Astrocyte (in vitro differentiated cells and primary cell): Measurements from ENCODE around the gene TRHDE. TPM values are rescaled to one million over a fixed set of nuclear protein-coding genes. Genes with fewer than 3 reads are reported as not detected.

Experiments used
- DNase-seq: peaks from one replicate; pipeline ENCODE4 v3.0.0-alpha.2; 2010; ENCODE audit warnings: low read depth
- FAIRE-seq: peaks from 2 replicates; lab custom pipeline; 2011; peaks lifted over from hg19 to GRCh38; lab: Jason Lieb, UNC
- H2AFZ ChIP-seq: 2 replicates; pipeline ENCODE4 v1.6.0; 2012; ENCODE audit warnings: low read depth, low read length, inconsistent platforms
- H3K27ac ChIP-seq: 2 replicates; pipeline ENCODE4 v1.5.1; 2011; ENCODE audit warnings: low read depth, low read length, inconsistent platforms
- H3K27me3 ChIP-seq: 2 replicates; pipeline ENCODE4 v1.6.0; 2011; ENCODE audit warnings: low read length, inconsistent platforms; ENCODE audit not compliant: insufficient read depth
- H3K36me3 ChIP-seq: 2 replicates; pipeline ENCODE4 v1.5.1; 2011; ENCODE audit warnings: low read length, inconsistent platforms; ENCODE audit not compliant: insufficient read depth
- H3K4me1 ChIP-seq: 2 replicates; pipeline ENCODE4 v1.5.1; 2011; ENCODE audit warnings: low read length, inconsistent platforms; ENCODE audit not compliant: insufficient read depth
- H3K4me2 ChIP-seq: 2 replicates; pipeline ENCODE4 v1.6.0; 2012; ENCODE audit warnings: low read length, inconsistent platforms
- H3K4me3 ChIP-seq: 2 replicates; pipeline ENCODE4 v1.5.1; 2011; ENCODE audit warnings: low read depth, mild to moderate bottlenecking, low read length, inconsistent platforms; ENCODE audit not compliant: insufficient read depth
- H3K79me2 ChIP-seq: 2 replicates; pipeline ENCODE4 v1.6.0; 2012; ENCODE audit warnings: mild to moderate bottlenecking, low read length, inconsistent platforms; ENCODE audit not compliant: insufficient read depth
- H3K9ac ChIP-seq: 2 replicates; pipeline ENCODE4 v1.6.0; 2012; ENCODE audit warnings: mild to moderate bottlenecking, low read length, inconsistent platforms
- H3K9me3 ChIP-seq: 2 replicates; pipeline ENCODE4 v1.5.1; 2012; ENCODE audit warnings: low read depth, mild to moderate bottlenecking, low read length, inconsistent platforms; ENCODE audit not compliant: insufficient read depth
- H4K20me1 ChIP-seq: 2 replicates; pipeline ENCODE4 v1.6.0; 2012; ENCODE audit warnings: low read length, inconsistent platforms; ENCODE audit not compliant: insufficient read depth
- H3K27ac Mint-ChIP-seq: one replicate; pipeline ENCODE4 v1.8.0; 2021; ENCODE audit warnings: mild to moderate bottlenecking, mixed read lengths; ENCODE audit not compliant: unreplicated experiment
- H3K27me3 Mint-ChIP-seq: one replicate; pipeline ENCODE4 v1.8.0; 2021; ENCODE audit warnings: low read depth, mixed read lengths; ENCODE audit not compliant: unreplicated experiment
- H3K36me3 Mint-ChIP-seq: one replicate; pipeline ENCODE4 v1.8.0; 2021; ENCODE audit warnings: low read depth, mixed read lengths; ENCODE audit not compliant: unreplicated experiment
- H3K4me1 Mint-ChIP-seq: one replicate; pipeline ENCODE4 v1.8.0; 2021; ENCODE audit warnings: low read depth, mixed read lengths; ENCODE audit not compliant: unreplicated experiment
- H3K4me3 Mint-ChIP-seq: one replicate; pipeline ENCODE4 v1.8.0; 2021; ENCODE audit warnings: mild to moderate bottlenecking, moderate library complexity, mixed read lengths; ENCODE audit not compliant: unreplicated experiment
- H3K9me3 Mint-ChIP-seq: one replicate; pipeline ENCODE4 v1.8.0; 2021; ENCODE audit warnings: mild to moderate bottlenecking, mixed read lengths; ENCODE audit not compliant: unreplicated experiment
- EZH2 ChIP-seq: IDR thresholded peaks from 2 replicates; pipeline ENCODE4 v1.6.1; 2012; ENCODE audit warnings: mild to moderate bottlenecking, low read length, inconsistent platforms; ENCODE audit not compliant: insufficient read depth
- total RNA-seq: library from RNA; stranded (reverse); gene quantifications from 2 replicates; pipeline ENCODE4 v1.2.1, GENCODE V29; 2021
- TF ChIP-seq, protein P1 (sequence below): IDR thresholded peaks from 2 replicates; pipeline ENCODE4 v1.5.1; 2011; ENCODE audit warnings: low read depth, mild to moderate bottlenecking, inconsistent platforms, low read length, moderate library complexity; ENCODE audit not compliant: insufficient read depth

The TRHDE gene
- total RNA-seq, 1 donor from 2014 or later: 1.4 TPM

DNA sequence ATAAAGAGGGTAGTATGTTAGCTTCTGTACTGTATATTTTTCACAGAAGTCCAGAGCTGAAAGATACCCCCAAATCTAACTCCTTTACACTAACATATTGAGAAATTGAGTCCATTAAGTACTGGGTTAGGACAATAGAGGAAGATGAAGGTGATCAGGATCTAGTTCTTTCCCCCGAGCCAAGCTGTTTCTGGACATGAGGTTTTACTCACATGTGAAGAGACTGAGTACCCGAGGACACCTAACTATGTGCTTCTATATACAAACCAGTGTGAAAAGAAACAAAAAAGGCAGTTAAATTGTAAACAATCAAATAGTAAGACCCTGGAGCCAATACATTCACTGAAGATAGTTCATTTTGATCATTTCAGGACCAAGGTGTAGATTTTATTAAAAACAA, 3.8 kb upstream of the TRHDE start:
- Mint-ChIP-seq H3K4me1 (no peaks in the 10 kb centered on the region), H3K9me3 (no peaks in the 10 kb centered on the region), H3K36me3 (no peaks in the 10 kb centered on the region), H3K27me3 (peaks cover 16% of the 10 kb centered on the region), H3K4me3 (no peak overlapping the region), H3K27ac (no peak overlapping the region)
- Histone ChIP-seq H3K36me3 (no peaks in the 10 kb centered on the region), H3K9ac (peak overlapping the region; percentile 26), H3K9me3 (no peaks in the 10 kb centered on the region), H3K79me2 (peaks cover 80% of the 10 kb centered on the region), H4K20me1 (no peaks in the 10 kb centered on the region), H3K27me3 (no peaks in the 10 kb centered on the region), H3K27ac (no peak overlapping the region), H3K4me2 (peak overlapping the region; percentile 96), H3K4me1 (no peaks in the 10 kb centered on the region), H3K4me3 (no peak overlapping the region), H2AFZ (no peak overlapping the region)
- FAIRE-seq (no peak), DNase-seq (no peak)
- TF ChIP-seq, protein P1, sequence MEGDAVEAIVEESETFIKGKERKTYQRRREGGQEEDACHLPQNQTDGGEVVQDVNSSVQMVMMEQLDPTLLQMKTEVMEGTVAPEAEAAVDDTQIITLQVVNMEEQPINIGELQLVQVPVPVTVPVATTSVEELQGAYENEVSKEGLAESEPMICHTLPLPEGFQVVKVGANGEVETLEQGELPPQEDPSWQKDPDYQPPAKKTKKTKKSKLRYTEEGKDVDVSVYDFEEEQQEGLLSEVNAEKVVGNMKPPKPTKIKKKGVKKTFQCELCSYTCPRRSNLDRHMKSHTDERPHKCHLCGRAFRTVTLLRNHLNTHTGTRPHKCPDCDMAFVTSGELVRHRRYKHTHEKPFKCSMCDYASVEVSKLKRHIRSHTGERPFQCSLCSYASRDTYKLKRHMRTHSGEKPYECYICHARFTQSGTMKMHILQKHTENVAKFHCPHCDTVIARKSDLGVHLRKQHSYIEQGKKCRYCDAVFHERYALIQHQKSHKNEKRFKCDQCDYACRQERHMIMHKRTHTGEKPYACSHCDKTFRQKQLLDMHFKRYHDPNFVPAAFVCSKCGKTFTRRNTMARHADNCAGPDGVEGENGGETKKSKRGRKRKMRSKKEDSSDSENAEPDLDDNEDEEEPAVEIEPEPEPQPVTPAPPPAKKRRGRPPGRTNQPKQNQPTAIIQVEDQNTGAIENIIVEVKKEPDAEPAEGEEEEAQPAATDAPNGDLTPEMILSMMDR: no peak
- no peak for TF ChIP-seq EZH2

DNA sequence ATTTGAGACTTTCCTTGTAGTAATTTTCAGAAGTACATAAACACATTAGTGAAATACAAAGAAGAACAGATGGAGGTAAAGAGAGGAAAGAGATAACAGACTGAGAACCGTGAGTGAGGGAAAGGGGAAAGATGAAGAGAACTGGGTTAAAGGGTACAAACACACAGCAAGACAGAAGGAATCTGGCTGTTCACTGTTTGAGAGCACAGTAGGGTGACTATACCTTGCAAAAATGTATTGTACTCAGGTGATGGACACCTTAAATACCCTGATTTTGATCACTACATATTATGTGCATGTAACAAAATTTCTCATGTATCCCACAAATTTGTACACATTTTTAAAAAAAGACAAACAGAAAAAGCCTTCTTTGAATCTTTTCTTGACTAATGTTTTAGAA, 2.7 kb upstream of the TRHDE start:
- no peaks in the 10 kb centered on the region for H3K4me1 Mint-ChIP-seq
- H3K9ac ChIP-seq: peak overlapping the region; percentile 89
- H3K4me3 Mint-ChIP-seq: no peak overlapping the region
- H3K36me3 ChIP-seq: no peaks in the 10 kb centered on the region
- H3K4me3 ChIP-seq: peak overlapping the region; percentile 94
- H3K4me1 ChIP-seq: no peaks in the 10 kb centered on the region
- H3K27me3 Mint-ChIP-seq: peaks cover 25% of the 10 kb centered on the region
- FAIRE-seq: no peak
- H3K27me3 ChIP-seq: no peaks in the 10 kb centered on the region
- no peak overlapping the region for H3K27ac ChIP-seq
- peaks cover 91% of the 10 kb centered on the region for H3K79me2 ChIP-seq
- H3K4me2 ChIP-seq: peak overlapping the region; percentile 96
- H3K36me3 Mint-ChIP-seq: no peaks in the 10 kb centered on the region
- H3K9me3 ChIP-seq: no peaks in the 10 kb centered on the region
- no peak overlapping the region for H2AFZ ChIP-seq
- no peaks in the 10 kb centered on the region for H4K20me1 ChIP-seq
- no peak for DNase-seq
- H3K9me3 Mint-ChIP-seq: no peaks in the 10 kb centered on the region
- TF ChIP-seq, protein P1: no peak
- TF ChIP-seq EZH2: no peak
- no peak overlapping the region for H3K27ac Mint-ChIP-seq

DNA sequence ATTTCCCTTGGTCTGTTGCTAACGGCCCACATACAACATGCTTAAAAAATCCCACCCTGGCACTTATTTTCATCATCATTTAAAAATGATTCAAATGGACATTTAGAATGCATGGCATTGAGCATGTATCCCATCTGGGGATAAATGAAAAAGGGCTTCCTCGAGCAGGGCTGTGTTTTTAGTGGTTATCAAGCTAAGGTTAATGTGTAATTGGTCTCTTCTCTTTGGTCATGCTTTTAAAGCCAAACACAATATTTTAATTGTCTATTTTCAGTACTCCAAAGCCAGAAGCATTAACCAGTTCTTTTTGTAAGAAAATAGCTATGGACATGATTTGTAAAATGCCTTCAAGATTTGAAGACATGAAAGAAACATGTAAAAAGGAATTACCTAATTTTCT, 1.9 kb upstream of the TRHDE start:
- Mint-ChIP-seq H3K36me3 (no peaks in the 10 kb centered on the region), H3K9me3 (no peaks in the 10 kb centered on the region), H3K27ac (no peak overlapping the region), H3K4me1 (no peaks in the 10 kb centered on the region), H3K4me3 (peak overlapping the region; percentile 5), H3K27me3 (peaks cover 32% of the 10 kb centered on the region)
- peaks cover 97% of the 10 kb centered on the region for H3K79me2 ChIP-seq
- FAIRE-seq (no peak), DNase-seq (no peak)
- H3K4me2 ChIP-seq: peak overlapping the region; percentile 96
- no peaks in the 10 kb centered on the region for H3K36me3 ChIP-seq
- H3K9me3 ChIP-seq: no peaks in the 10 kb centered on the region
- H3K9ac ChIP-seq: peak overlapping the region; percentile 89
- no peak overlapping the region for H2AFZ ChIP-seq
- no peaks in the 10 kb centered on the region for H3K27me3 ChIP-seq
- TF ChIP-seq EZH2: no peak
- TF ChIP-seq, protein P1: no peak
- peak overlapping the region; percentile 31 for H3K27ac ChIP-seq
- H3K4me3 ChIP-seq: peak overlapping the region; percentile 94
- H4K20me1 ChIP-seq: no peaks in the 10 kb centered on the region
- H3K4me1 ChIP-seq: no peaks in the 10 kb centered on the region
